Stimulated activated CD8-positive, alpha-beta memory T cell treated with anti-CD3 and anti-CD28 coated beads, Interleukin-12 subunit alpha, Interleukin-12 subunit beta, amount 100 ng/mL, for 24 hours (primary cell): Measurements from ENCODE around the gene HMMR.
"Not testable (repeated sequence)": the region's sequence is repeated elsewhere in the genome, so short reads cannot be mapped to it uniquely, and the experiment has no call there.

Source experiments
- DNase-seq: peaks from one replicate; pipeline ENCODE4 v3.0.0-alpha.2; 2020; ENCODE audit errors: extremely low read depth

The HMMR gene

GRCh38 chr5:163508753-163509152 is 48.3 kb downstream of the HMMR start:
- DNase-seq = no peak

DNA sequence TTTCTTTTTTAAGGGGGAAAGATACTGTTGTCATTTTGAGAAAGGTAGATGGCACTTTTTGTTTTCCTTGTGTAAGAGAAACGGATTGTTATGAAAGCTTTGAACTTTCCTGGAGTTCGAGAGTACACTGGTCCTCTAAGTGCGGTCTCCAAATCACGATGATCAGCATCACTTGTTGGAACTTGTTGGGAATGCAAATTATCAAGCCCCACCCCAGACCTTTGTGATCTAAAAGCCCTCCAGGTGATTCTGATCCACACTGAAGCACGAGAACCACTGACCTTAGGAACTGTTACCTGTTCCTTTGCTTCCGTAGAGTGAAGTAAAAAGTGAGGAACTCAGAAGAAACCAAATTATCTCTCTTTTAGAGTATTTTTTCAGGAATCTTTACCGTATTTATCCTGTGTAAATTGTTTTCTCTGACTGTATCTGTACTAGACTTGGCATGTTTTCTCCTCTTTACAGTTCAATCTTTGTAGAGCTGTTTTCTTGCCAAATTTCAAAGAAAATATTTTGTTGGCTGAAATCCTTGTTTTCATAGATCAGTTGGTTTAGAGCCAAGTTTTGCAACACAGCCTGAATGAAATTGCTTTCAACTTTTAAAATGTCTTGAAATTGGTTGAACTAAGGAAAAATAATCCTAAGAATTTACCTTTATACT is 49.0 kb downstream of the HMMR start:
- DNase-seq = no peak

DNA sequence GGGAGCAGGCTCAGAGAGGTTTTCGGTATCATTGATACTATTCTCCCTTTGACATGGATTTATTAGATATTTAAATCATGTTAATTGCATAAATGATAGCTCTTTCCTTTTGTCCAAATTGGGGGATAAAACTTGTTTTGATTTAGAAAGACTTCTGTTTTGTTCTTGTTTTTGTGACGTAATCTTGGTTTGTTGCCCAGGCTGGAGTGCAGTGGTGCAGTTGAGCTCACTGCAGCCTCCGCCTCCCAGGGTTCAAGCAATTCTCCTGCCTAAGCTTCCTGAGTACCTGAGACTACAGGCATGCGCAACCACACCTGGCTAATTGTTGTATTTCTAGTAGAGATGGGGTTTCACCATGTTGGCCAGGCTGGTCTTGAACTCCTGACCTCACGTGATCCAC is 52.1 kb downstream of the HMMR start:
- DNase-seq = no peak

DNA sequence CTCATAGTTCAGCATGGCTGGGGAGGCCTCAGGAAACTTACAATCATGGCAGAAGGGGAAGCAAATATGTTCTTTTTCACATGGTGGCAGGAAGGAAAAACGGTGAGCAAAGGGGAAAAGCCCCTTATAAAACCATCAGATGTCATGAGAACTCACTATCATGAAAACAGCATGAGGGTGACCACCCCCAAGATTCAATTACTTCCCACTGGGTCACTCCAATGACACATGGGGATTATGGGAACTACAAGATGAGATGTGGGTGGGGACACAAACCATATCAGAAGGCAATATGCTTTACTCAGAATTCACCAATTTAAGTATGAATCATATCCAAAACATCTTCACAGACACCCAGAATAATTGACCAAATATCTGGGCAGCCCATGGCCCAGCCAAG is 64.7 kb downstream of the HMMR start:
- no peak for DNase-seq

DNA sequence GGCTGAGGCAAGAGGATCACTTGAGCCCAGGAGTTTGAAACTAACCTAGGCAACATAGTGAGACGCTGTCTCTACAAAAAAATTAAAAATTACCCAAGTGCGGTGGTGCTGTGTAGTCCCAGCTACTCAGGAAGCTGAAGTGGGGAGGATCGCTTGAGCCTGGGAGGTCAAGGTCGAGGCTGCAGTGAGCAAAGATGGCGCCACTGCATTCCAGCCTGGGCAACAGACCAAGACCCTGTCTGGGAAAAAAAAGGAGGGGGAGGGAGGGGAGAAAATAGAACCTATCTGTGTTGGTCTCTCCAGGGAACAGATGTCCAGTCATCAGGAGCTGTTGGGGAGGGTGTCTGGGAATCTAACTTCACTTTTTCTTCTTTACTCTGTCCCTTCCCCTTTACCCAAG is 69.3 kb downstream of the HMMR start:
- DNase-seq = no peak

DNA sequence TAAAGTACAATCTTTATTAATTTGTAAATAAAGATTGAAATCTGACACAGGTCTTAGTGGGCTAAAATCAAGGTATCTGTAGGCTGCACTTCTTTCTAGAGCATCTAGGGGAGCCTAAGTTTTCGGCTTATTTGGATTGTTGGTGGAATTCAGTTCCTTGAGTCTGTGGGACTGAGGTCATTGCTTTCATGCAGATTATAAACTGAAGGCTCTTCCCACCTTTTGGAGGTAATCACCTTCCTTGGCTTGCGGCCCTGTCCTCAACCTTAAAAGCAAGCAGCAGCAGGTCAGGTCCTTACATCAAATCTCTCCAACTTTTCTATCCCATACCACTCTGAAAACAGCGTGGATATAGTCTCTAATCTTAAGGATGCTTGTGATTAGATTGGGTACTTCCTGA is 70.8 kb downstream of the HMMR start:
- no peak for DNase-seq

GRCh38 chr5:163532171-163533084 is 72.0 kb downstream of the HMMR start:
- DNase-seq = no peak

- no peak for DNase-seq
These were observed 72.8 kb downstream of the HMMR start for GRCh38 chr5:163533223-163533622.

GRCh38 chr5:163534492-163535094 is 74.2 kb downstream of the HMMR start:
- no peak for DNase-seq

DNA sequence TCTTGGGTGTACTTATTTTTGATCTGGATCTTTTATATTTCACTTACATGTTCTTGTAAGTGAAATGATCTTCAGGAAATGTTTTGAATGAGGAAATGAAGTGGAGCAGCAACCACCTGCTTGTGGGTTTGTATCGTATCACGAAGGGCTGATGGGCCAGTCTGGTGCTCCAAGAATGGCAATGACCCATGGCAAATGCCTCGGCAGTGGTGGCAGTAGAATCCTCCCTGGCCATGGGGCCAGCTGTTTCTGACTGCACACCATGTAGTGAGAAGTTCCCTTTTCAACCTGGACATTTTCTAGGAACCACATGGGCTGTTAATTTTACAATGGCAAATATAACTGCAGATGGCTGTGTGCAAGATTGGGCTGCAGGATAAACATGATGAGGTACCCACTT is 74.9 kb downstream of the HMMR start:
- no peak for DNase-seq

DNA sequence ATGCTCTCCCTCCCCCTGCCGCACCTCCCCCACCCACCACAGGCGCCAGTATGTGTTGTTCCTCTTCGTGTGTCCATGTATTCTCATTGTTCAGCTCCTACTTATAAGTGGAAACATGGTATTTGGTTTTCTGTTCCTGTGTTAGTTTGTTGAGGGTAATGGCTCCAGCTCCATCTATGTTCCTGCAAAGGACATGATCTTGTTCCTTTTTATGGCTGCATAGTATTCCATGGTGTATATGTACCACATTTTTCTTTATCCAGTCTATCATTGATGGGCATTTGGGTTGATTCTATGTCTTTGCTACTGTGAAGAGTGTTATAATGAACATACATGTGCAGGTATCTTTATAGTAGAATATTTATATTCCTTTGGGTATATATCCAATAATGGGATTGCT is 76.0 kb downstream of the HMMR start:
- DNase-seq = not testable (repeated sequence)

DNA sequence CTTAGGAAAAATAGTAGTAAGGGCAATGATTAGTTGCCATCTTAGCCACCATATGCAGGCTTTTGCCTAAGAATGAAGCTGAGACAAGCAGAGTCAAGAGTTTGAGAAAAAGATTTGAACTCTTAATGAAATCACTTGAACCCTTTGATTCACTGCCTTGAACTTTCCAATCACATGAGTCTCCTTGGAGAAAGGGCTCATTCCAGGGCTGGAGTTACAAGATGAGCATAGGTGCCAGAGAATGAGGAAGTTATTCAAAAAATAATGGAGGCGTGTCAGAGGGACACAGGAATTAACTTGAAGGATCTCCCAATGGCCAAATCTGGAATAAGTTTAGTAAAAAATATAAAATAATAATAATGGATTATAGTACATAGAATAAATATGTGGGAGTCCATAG is 80.3 kb downstream of the HMMR start:
- DNase-seq = no peak
